ENCODE measurements around the gene IFT88.

DNA sequence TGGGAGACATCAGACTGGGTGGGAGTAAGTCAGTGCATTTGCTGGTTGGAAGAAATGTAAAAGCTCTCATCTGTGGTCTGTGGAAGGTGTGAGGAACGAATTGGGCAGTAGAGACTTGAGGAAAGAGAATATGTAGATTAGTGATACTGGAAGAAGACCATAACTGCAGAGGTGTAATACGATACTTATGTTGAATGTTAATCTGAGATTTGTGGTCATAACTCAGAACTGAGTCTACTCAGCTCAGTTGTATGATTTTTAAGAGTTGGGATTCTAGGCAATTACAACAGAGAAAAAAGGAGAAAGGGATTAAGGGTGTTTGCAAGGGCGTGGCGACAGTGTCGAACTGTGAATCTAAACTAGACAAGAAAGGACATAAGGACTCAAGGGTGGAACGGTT, 133.3 kb downstream of the IFT88 start:
- TF ChIP-seq, protein P1, sequence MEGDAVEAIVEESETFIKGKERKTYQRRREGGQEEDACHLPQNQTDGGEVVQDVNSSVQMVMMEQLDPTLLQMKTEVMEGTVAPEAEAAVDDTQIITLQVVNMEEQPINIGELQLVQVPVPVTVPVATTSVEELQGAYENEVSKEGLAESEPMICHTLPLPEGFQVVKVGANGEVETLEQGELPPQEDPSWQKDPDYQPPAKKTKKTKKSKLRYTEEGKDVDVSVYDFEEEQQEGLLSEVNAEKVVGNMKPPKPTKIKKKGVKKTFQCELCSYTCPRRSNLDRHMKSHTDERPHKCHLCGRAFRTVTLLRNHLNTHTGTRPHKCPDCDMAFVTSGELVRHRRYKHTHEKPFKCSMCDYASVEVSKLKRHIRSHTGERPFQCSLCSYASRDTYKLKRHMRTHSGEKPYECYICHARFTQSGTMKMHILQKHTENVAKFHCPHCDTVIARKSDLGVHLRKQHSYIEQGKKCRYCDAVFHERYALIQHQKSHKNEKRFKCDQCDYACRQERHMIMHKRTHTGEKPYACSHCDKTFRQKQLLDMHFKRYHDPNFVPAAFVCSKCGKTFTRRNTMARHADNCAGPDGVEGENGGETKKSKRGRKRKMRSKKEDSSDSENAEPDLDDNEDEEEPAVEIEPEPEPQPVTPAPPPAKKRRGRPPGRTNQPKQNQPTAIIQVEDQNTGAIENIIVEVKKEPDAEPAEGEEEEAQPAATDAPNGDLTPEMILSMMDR (IDR thresholded peaks at IDR 0.05; ENCODE audit: insufficient read depth, low read length), result no peak
- TF ChIP-seq POLR2AphosphoS5 (IDR thresholded peaks at IDR 0.05; ENCODE audit: low read depth) (no peak), GABPA (IDR thresholded peaks at IDR 0.05; ENCODE audit: low read depth) (no peak), SPI1 (IDR thresholded peaks at IDR 0.05; ENCODE audit: borderline replicate concordance, low read depth) (no peak)
- TF ChIP-seq, protein P2, sequence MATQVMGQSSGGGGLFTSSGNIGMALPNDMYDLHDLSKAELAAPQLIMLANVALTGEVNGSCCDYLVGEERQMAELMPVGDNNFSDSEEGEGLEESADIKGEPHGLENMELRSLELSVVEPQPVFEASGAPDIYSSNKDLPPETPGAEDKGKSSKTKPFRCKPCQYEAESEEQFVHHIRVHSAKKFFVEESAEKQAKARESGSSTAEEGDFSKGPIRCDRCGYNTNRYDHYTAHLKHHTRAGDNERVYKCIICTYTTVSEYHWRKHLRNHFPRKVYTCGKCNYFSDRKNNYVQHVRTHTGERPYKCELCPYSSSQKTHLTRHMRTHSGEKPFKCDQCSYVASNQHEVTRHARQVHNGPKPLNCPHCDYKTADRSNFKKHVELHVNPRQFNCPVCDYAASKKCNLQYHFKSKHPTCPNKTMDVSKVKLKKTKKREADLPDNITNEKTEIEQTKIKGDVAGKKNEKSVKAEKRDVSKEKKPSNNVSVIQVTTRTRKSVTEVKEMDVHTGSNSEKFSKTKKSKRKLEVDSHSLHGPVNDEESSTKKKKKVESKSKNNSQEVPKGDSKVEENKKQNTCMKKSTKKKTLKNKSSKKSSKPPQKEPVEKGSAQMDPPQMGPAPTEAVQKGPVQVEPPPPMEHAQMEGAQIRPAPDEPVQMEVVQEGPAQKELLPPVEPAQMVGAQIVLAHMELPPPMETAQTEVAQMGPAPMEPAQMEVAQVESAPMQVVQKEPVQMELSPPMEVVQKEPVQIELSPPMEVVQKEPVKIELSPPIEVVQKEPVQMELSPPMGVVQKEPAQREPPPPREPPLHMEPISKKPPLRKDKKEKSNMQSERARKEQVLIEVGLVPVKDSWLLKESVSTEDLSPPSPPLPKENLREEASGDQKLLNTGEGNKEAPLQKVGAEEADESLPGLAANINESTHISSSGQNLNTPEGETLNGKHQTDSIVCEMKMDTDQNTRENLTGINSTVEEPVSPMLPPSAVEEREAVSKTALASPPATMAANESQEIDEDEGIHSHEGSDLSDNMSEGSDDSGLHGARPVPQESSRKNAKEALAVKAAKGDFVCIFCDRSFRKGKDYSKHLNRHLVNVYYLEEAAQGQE (IDR thresholded peaks at IDR 0.05; ENCODE audit: insufficient replicate concordance, low read depth), result no peak

Measured in HL-60 (cell line).